HepG2 (cell line): ENCODE data around the gene CLDN9. TPM values are rescaled to one million over a fixed set of nuclear protein-coding genes. Genes with fewer than 3 reads are reported as not detected.

Experiments used
- DMAP1 ChIP-seq: IDR thresholded peaks from 2 replicates; pipeline ENCODE4 v1.6.1; 2016
- NFE2 ChIP-seq: sonication (generic); formaldehyde crosslinking; IDR thresholded peaks from 2 replicates; pipeline ENCODE4 v1.4.0; 2020; ENCODE audit warnings: missing genetic modification reagents
- NR0B2 ChIP-seq: sonication (generic); formaldehyde crosslinking; IDR thresholded peaks from 2 replicates; pipeline ENCODE4 v1.4.0; 2020; ENCODE audit warnings: mild to moderate bottlenecking, missing genetic modification reagents
- PLRG1 ChIP-seq: fragments of 450-650 bp; conservative IDR thresholded peaks from 2 replicates; pipeline ENCODE4 v1.6.1; 2016
- PPARG ChIP-seq: conservative IDR thresholded peaks from 2 replicates; pipeline ENCODE4 v1.6.1; 2016; ENCODE audit warnings: missing biosample characterization, missing genetic modification reagents
- SMARCE1 ChIP-seq: fragments of 450-650 bp; IDR thresholded peaks from 2 replicates; pipeline ENCODE4 v1.6.1; 2017; ENCODE audit warnings: borderline replicate concordance
- SRSF1 ChIP-seq: fragments of 200-400 bp; formaldehyde crosslinking; optimal IDR thresholded peaks from 2 replicates; pipeline ENCODE3; 2017; ENCODE audit warnings: mild to moderate bottlenecking, low read depth, low read length, moderate library complexity
- TCF12 ChIP-seq, 2 experiments: fragments of 450-650 bp in 1 of 2; sonication (generic) in 1 of 2; formaldehyde crosslinking in 1 of 2; IDR thresholded peaks; 2 replicates each; pipeline versions ENCODE4 v1.6.1 to v1.8.0; 2017 to 2022; ENCODE audit warnings: antibody characterized with exemption in 1 of 2, mild to moderate bottlenecking in 1 of 2, missing genetic modification reagents in 1 of 2, moderate library complexity in 1 of 2
- TFE3 ChIP-seq: IDR thresholded peaks from 2 replicates; pipeline ENCODE4 v1.6.1; 2016
- ZBTB7B ChIP-seq: sonication (generic); formaldehyde crosslinking; IDR thresholded peaks from 2 replicates; pipeline ENCODE4 v1.4.0; 2020; ENCODE audit warnings: missing genetic modification reagents
- ZNF101 ChIP-seq: sonication (generic); formaldehyde crosslinking; IDR thresholded peaks from 2 replicates; pipeline ENCODE4 v1.4.0; 2020; ENCODE audit warnings: mild to moderate bottlenecking, low read depth, missing genetic modification reagents, borderline replicate concordance
- ZNF678 ChIP-seq: sonication (generic); formaldehyde crosslinking; IDR thresholded peaks from 2 replicates; pipeline ENCODE4 v1.4.0; 2020; ENCODE audit warnings: mild to moderate bottlenecking, missing genetic modification reagents
- ZNF816 ChIP-seq: sonication (generic); formaldehyde crosslinking; IDR thresholded peaks from 2 replicates; pipeline ENCODE4 v1.8.0; 2022; ENCODE audit warnings: missing genetic modification reagents, mild to moderate bottlenecking, borderline replicate concordance
- polyA plus RNA-seq, 8 experiments: library from polyadenylated mRNA; depleted of rRNA in 3 of 8; stranded (reverse) in 7 of 8; unstranded in 1 of 8; fragments of >200 nt; fragmentation: Illumina TruSeq in 4 of 8; extraction: Trizol in 4 of 8; gene quantifications; 2 replicates each; pipeline versions ENCODE4 v1.2.1 to v1.2.3, GENCODE V29; 2011 to 2016; ENCODE audit warnings: low read depth in 4 of 8, missing spikeins in 1 of 8, mixed read lengths in 1 of 8; ENCODE audit not compliant: insufficient read depth in 1 of 8
- total RNA-seq, 5 experiments: library from RNA; depleted of rRNA; stranded (reverse); fragments of >200 nt; fragmentation: Illumina TruSeq; extraction: Trizol; gene quantifications; 2 replicates each; pipeline ENCODE4 v1.2.3, GENCODE V29; 2016; ENCODE audit warnings: low read depth in 1 of 5
- TF ChIP-seq, protein P1 (sequence below), 2 experiments: sonication (generic) in 1 of 2; formaldehyde crosslinking in 1 of 2; IDR thresholded peaks; 2 replicates each; pipeline versions ENCODE4 v1.4.0 to v1.6.1; 2016 to 2020; ENCODE audit warnings: borderline replicate concordance in 1 of 2, low read depth in 1 of 2, mild to moderate bottlenecking in 1 of 2, missing genetic modification reagents in 1 of 2
- TF ChIP-seq, protein P2 (sequence below): sonication (generic); formaldehyde crosslinking; IDR thresholded peaks from 2 replicates; pipeline ENCODE4 v1.5.0; 2020; ENCODE audit warnings: mild to moderate bottlenecking, missing genetic modification reagents
- TF ChIP-seq, protein P3 (sequence below): sonication (generic); formaldehyde crosslinking; IDR thresholded peaks from 2 replicates; pipeline ENCODE4 v1.4.0; 2020; ENCODE audit warnings: missing genetic modification reagents, borderline replicate concordance

CLDN9 gene
- total and polyA plus RNA-seq, 2 of the 13 experiments (the other 11 are each of a cell fraction or from before 2014, with no cell fraction given), result 0.15 to 0.26 TPM

DNA sequence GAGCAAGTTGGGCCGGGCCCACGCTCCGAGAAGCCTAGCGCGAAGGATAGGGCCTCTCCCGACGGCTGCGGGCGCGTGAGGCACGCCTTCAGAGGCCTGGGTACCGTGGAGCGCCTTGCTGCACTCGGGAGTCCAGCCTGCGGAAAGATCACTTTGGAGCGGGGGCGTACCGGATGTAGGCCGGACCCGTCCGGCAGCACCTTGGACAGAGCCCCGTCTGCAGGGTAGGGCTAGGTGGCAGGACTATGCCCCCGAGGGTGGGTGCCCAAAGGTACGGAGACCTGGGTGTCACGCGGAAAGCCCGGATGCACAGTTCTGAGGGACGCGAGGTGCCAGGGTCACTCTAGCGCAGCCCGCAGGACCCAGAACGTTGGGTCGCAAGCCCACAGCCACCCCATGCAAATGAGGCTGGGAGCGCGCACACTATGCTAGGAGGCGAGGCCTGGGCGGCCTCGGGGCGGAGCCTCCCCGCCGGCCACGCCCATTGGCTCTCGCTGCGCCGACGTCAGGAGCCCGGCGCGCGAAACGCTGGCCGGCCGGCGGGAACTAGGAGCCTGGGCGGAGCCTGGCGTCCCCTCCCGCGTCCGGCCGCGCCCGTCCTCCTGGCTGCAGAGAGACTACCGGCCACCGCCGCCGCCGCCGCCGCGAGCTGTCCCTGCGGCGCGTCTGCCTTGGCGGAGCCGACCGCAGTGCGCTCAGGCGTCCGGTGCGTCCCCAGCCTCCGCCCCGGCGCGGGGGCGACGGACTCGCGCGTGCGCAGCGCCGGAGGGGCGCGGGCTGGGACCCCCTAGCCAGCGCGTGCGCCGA lies 43.8 kb upstream of the CLDN9 start, which contains the start of gene PAQR4 (continued):
- TF ChIP-seq SRSF1 (peak; percentile 76), ZBTB7B (CRISPR knock-in tag) (peak; percentile 95), SMARCE1 (no peak), ZNF101 (CRISPR knock-in tag) (no peak; the same call in 1 of the 2 replicates), PPARG (peak; percentile 77), TCF12 (IDR thresholded peaks at IDR 0.05) (no peak), TCF12 (CRISPR knock-in tag; IDR thresholded peaks at IDR 0.05) (peak; percentile 74; the same call in 1 of the 2 replicates), NFE2 (CRISPR knock-in tag) (no peak), ZNF816 (peak; percentile 70; the same call in 1 of the 2 replicates), DMAP1 (CRISPR knock-in tag) (peak; percentile 87), PLRG1 (no peak), NR0B2 (peak; percentile 94), ZNF678 (CRISPR knock-in tag) (peak; percentile 98; the same call in 1 of the 2 replicates), TFE3 (CRISPR knock-in tag) (peak; percentile 89)
- TF ChIP-seq, protein P1, sequence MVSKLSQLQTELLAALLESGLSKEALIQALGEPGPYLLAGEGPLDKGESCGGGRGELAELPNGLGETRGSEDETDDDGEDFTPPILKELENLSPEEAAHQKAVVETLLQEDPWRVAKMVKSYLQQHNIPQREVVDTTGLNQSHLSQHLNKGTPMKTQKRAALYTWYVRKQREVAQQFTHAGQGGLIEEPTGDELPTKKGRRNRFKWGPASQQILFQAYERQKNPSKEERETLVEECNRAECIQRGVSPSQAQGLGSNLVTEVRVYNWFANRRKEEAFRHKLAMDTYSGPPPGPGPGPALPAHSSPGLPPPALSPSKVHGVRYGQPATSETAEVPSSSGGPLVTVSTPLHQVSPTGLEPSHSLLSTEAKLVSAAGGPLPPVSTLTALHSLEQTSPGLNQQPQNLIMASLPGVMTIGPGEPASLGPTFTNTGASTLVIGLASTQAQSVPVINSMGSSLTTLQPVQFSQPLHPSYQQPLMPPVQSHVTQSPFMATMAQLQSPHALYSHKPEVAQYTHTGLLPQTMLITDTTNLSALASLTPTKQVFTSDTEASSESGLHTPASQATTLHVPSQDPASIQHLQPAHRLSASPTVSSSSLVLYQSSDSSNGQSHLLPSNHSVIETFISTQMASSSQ (IDR thresholded peaks at IDR 0.05; ENCODE audit: low read depth), result no peak
- TF ChIP-seq, protein P1 (CRISPR knock-in tag; IDR thresholded peaks at IDR 0.05; ENCODE audit: borderline replicate concordance), result peak; percentile 74; the same call in 1 of the 2 replicates
- TF ChIP-seq, protein P2, sequence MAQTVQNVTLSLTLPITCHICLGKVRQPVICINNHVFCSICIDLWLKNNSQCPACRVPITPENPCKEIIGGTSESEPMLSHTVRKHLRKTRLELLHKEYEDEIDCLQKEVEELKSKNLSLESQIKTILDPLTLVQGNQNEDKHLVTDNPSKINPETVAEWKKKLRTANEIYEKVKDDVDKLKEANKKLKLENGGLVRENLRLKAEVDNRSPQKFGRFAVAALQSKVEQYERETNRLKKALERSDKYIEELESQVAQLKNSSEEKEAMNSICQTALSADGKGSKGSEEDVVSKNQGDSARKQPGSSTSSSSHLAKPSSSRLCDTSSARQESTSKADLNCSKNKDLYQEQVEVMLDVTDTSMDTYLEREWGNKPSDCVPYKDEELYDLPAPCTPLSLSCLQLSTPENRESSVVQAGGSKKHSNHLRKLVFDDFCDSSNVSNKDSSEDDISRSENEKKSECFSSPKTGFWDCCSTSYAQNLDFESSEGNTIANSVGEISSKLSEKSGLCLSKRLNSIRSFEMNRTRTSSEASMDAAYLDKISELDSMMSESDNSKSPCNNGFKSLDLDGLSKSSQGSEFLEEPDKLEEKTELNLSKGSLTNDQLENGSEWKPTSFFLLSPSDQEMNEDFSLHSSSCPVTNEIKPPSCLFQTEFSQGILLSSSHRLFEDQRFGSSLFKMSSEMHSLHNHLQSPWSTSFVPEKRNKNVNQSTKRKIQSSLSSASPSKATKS (CRISPR knock-in tag), result no peak; the same call in 1 of the 2 replicates
- TF ChIP-seq, protein P3, sequence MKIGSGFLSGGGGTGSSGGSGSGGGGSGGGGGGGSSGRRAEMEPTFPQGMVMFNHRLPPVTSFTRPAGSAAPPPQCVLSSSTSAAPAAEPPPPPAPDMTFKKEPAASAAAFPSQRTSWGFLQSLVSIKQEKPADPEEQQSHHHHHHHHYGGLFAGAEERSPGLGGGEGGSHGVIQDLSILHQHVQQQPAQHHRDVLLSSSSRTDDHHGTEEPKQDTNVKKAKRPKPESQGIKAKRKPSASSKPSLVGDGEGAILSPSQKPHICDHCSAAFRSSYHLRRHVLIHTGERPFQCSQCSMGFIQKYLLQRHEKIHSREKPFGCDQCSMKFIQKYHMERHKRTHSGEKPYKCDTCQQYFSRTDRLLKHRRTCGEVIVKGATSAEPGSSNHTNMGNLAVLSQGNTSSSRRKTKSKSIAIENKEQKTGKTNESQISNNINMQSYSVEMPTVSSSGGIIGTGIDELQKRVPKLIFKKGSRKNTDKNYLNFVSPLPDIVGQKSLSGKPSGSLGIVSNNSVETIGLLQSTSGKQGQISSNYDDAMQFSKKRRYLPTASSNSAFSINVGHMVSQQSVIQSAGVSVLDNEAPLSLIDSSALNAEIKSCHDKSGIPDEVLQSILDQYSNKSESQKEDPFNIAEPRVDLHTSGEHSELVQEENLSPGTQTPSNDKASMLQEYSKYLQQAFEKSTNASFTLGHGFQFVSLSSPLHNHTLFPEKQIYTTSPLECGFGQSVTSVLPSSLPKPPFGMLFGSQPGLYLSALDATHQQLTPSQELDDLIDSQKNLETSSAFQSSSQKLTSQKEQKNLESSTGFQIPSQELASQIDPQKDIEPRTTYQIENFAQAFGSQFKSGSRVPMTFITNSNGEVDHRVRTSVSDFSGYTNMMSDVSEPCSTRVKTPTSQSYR (CRISPR knock-in tag), result peak; percentile 76; the same call in 1 of the 2 replicates
